HG03196 (cell line): ENCODE data around the gene PMAIP1.
"Not testable (repeated sequence)": the region's sequence is repeated elsewhere in the genome, so short reads cannot be mapped to it uniquely, and the experiment has no call there.

Experiments
- ATAC-seq: cut with Tn5 transposase; IDR thresholded peaks from one replicate; pipeline ENCODE4 v1.9.1; 2021; ENCODE audit not compliant: unreplicated experiment

Gene PMAIP1

GRCh38 chr18:59881728-59882656 is 17.8 kb upstream of the PMAIP1 start:
- peak; percentile 32 for ATAC-seq

- no peak for ATAC-seq
Measured at GRCh38 chr18:59884351-59884750, 15.4 kb upstream of the PMAIP1 start.

GRCh38 chr18:59885579-59886163 is 14.1 kb upstream of the PMAIP1 start:
- ATAC-seq: peak; percentile 80

GRCh38 chr18:59886399-59886798 is 13.4 kb upstream of the PMAIP1 start:
- ATAC-seq: not testable (repeated sequence)

GRCh38 chr18:59892123-59892522 is 7.7 kb upstream of the PMAIP1 start:
- no peak for ATAC-seq

GRCh38 chr18:59893971-59894370 is 5.8 kb upstream of the PMAIP1 start:
- no peak for ATAC-seq

GRCh38 chr18:59897321-59897954 is 2.4 kb upstream of the PMAIP1 start:
- no peak for ATAC-seq

- ATAC-seq: no peak
Measured at GRCh38 chr18:59898093-59898492, 1.7 kb upstream of the PMAIP1 start.

GRCh38 chr18:59898609-59899297 is 1.0 kb upstream of the PMAIP1 start:
- ATAC-seq: no peak

GRCh38 chr18:59900222-59901128 is 679 bp downstream of the PMAIP1 start:
- peak; percentile 30 for ATAC-seq

GRCh38 chr18:59902131-59902992 is 2.6 kb downstream of the PMAIP1 start:
- ATAC-seq: no peak

GRCh38 chr18:59902993-59903610 is 3.3 kb downstream of the PMAIP1 start:
- ATAC-seq: no peak

GRCh38 chr18:59904011-59904601 is 4.3 kb downstream of the PMAIP1 start:
- no peak for ATAC-seq

GRCh38 chr18:59905686-59906091 is 5.9 kb downstream of the PMAIP1 start:
- ATAC-seq: no peak

GRCh38 chr18:59906203-59906602 is 6.4 kb downstream of the PMAIP1 start:
- ATAC-seq: no peak

- ATAC-seq: no peak
Measured at GRCh38 chr18:59907172-59907571, 7.4 kb downstream of the PMAIP1 start.

- ATAC-seq: no peak
Measured at GRCh38 chr18:59907660-59908059, 7.9 kb downstream of the PMAIP1 start.

- no peak for ATAC-seq
Measured at GRCh38 chr18:59908799-59909198, 9.0 kb downstream of the PMAIP1 start.
